Measurements from ENCODE around the gene TNFAIP8. TPM values are rescaled to one million over a fixed set of nuclear protein-coding genes. Genes with fewer than 3 reads are reported as not detected.

The TNFAIP8 gene
- total RNA-seq, 2 donors from 2014 or later, result 29.6 to 39.5 TPM

DNA sequence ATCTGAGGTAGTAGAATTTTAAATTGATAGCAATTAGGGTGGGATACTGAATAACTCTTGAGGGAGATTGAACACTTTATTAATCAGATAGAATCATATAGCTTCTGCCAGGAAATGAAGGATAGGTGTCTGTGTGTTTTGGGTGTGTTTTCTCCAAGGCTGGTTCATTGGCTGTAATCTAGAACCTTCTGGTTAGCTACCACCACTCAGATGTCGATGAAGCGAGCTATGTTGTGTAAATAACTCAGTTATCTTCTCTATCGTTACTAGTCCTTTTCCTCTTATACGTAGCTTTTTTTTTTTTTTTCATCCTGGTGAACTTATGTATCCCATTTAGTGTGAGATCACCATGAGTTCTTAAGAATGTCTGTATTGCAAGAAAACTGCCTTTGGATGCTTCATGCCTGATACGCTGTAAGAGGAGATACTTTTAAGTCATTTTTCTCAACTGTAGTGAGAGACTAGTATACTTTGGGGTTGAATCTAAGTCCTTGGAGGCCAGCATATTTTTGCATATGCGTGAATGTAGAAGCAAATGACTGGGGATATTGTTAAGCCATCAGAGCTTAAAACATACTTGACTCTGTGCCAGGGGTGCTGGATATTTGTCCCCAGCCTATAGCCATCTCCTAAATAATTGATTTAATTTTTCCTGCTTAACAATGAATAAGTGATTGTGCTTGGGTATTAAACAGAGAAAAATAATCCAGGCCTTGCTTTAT is 2.1 kb downstream of the TNFAIP8 start:
- TF ChIP-seq, protein P1, sequence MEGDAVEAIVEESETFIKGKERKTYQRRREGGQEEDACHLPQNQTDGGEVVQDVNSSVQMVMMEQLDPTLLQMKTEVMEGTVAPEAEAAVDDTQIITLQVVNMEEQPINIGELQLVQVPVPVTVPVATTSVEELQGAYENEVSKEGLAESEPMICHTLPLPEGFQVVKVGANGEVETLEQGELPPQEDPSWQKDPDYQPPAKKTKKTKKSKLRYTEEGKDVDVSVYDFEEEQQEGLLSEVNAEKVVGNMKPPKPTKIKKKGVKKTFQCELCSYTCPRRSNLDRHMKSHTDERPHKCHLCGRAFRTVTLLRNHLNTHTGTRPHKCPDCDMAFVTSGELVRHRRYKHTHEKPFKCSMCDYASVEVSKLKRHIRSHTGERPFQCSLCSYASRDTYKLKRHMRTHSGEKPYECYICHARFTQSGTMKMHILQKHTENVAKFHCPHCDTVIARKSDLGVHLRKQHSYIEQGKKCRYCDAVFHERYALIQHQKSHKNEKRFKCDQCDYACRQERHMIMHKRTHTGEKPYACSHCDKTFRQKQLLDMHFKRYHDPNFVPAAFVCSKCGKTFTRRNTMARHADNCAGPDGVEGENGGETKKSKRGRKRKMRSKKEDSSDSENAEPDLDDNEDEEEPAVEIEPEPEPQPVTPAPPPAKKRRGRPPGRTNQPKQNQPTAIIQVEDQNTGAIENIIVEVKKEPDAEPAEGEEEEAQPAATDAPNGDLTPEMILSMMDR (conservative IDR thresholded peaks at IDR 0.05), result no peak
- H3K27ac Mint-ChIP-seq, result no peak overlapping the region
- Histone ChIP-seq H3K4me1 (ENCODE audit: control insufficient read depth, insufficient read depth, low read length) (peaks cover 16% of the 10 kb centered on the region), H3K9ac (ENCODE audit: extremely low read depth, low read length, poor library complexity, severe bottlenecking) (no peak overlapping the region), H3K4me3 (ENCODE audit: low read length) (no peak overlapping the region), H3K36me3 (ENCODE audit: control insufficient read depth, insufficient read depth, low read length) (peaks cover 3% of the 10 kb centered on the region), H3K9me3 (ENCODE audit: control insufficient read depth, low read length) (no peaks in the 10 kb centered on the region), H3K27me3 (ENCODE audit: control insufficient read depth, insufficient read depth, low read length, poor library complexity, severe bottlenecking) (no peaks in the 10 kb centered on the region), H3K27ac (ENCODE audit: low read depth, low read length) (no peak overlapping the region)
- H3K4me3 Mint-ChIP-seq, result no peak overlapping the region
- peaks cover 16% of the 10 kb centered on the region for H3K27me3 Mint-ChIP-seq (ENCODE audit: insufficient read depth)
- no peak for DNase-seq
- H3K36me3 Mint-ChIP-seq (ENCODE audit: low read depth), result peaks cover 4% of the 10 kb centered on the region
- WGBS, 2 experiments (ENCODE audit: insufficient coverage in 1 of 2, insufficient read length in 1 of 2), result 92 to 94% methylated on average over 5 to 6 of the region's 6 CpGs
- peaks cover 68% of the 10 kb centered on the region for H3K4me1 Mint-ChIP-seq
- H3K9me3 Mint-ChIP-seq, result no peaks in the 10 kb centered on the region

DNA sequence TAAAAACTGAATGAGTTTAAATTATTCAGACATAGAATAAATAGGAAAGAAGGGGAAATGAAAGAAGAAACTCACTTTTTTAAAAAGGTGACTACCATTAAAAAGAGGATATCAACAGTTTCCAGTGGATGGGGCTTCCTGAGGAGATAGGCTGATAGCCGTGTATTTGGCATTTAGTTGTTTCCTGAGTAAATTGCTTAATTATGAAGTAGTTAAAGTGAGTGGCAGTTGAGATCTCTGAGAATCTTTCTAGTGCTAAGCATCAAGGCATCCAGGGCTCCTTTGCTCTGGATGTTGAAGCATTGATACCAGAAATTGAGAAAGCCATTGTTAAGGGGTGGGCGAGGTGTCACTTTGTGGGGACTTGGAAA is 2.7 kb downstream of the TNFAIP8 start:
- no peak overlapping the region for H3K27ac ChIP-seq (ENCODE audit: low read depth, low read length)
- H3K27me3 ChIP-seq (ENCODE audit: control insufficient read depth, insufficient read depth, low read length, poor library complexity, severe bottlenecking), result no peaks in the 10 kb centered on the region
- Mint-ChIP-seq H3K4me1 (peaks cover 63% of the 10 kb centered on the region), H3K27ac (no peak overlapping the region), H3K27me3 (ENCODE audit: insufficient read depth) (peaks cover 16% of the 10 kb centered on the region), H3K9me3 (no peaks in the 10 kb centered on the region), H3K4me3 (no peak overlapping the region), H3K36me3 (ENCODE audit: low read depth) (peaks cover 4% of the 10 kb centered on the region)
- 88 to 100% methylated on average over 1 to 2 of the region's 2 CpGs for WGBS, 2 experiments (ENCODE audit: insufficient coverage in 1 of 2, insufficient read length in 1 of 2)
- no peak for DNase-seq
- TF ChIP-seq, protein P1 (conservative IDR thresholded peaks at IDR 0.05), result no peak
- H3K36me3 ChIP-seq (ENCODE audit: control insufficient read depth, insufficient read depth, low read length), result peaks cover 3% of the 10 kb centered on the region
- H3K4me1 ChIP-seq (ENCODE audit: control insufficient read depth, insufficient read depth, low read length), result peaks cover 11% of the 10 kb centered on the region
- H3K9ac ChIP-seq (ENCODE audit: extremely low read depth, low read length, poor library complexity, severe bottlenecking), result no peak overlapping the region
- no peaks in the 10 kb centered on the region for H3K9me3 ChIP-seq (ENCODE audit: control insufficient read depth, low read length)
- no peak overlapping the region for H3K4me3 ChIP-seq (ENCODE audit: low read length)

DNA sequence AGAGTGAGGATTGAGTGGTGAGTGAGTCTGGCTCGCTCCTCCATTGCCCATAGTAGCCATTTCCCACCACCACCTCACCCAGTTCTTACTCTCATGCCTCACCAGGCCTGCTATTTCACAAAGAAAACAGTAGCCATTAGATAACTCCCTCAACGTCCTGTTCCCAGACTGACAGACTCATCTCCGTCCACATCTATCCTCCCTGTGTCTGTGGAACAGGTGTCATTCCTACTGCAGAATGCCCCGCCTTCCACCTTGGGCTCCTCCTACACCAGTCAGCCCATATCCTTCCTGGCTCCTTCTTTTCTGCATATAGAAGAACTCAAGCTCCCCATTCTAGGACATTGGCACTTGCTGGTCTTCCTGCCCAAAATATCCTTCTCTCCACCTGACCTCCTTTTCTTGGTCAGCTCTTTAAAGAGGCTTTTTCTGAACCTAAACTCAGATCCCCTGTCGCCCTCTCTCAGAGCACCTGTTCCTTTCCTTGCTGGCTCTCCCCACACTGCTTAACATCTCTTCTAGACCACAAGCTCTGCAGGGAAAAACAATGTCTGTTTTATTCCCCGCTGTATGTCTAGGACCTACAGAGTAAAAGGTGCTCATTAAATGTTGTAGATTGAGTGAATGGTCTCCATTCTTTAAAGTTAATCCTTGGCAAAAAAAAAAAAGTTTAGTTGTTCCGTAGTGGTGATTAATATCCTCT is 3.2 kb downstream of the TNFAIP8 start:
- H3K4me3 Mint-ChIP-seq, result no peak overlapping the region
- no peaks in the 10 kb centered on the region for H3K9me3 Mint-ChIP-seq
- no peaks in the 10 kb centered on the region for H3K9me3 ChIP-seq (ENCODE audit: control insufficient read depth, low read length)
- H3K4me1 ChIP-seq (ENCODE audit: control insufficient read depth, insufficient read depth, low read length), result peaks cover 11% of the 10 kb centered on the region
- H3K36me3 Mint-ChIP-seq (ENCODE audit: low read depth), result peaks cover 4% of the 10 kb centered on the region
- TF ChIP-seq, protein P1 (conservative IDR thresholded peaks at IDR 0.05), result no peak
- H3K36me3 ChIP-seq (ENCODE audit: control insufficient read depth, insufficient read depth, low read length), result peaks cover 5% of the 10 kb centered on the region
- WGBS, 2 experiments (ENCODE audit: insufficient coverage in 1 of 2, insufficient read length in 1 of 2), result 83 to 85% methylated on average over 3 to 7 of the region's 7 CpGs
- no peak overlapping the region for H3K4me3 ChIP-seq (ENCODE audit: low read length)
- DNase-seq, result no peak
- H3K9ac ChIP-seq (ENCODE audit: extremely low read depth, low read length, poor library complexity, severe bottlenecking), result no peak overlapping the region
- peaks cover 58% of the 10 kb centered on the region for H3K4me1 Mint-ChIP-seq
- H3K27me3 Mint-ChIP-seq (ENCODE audit: insufficient read depth), result peaks cover 14% of the 10 kb centered on the region
- no peak overlapping the region for H3K27ac ChIP-seq (ENCODE audit: low read depth, low read length)
- H3K27me3 ChIP-seq (ENCODE audit: control insufficient read depth, insufficient read depth, low read length, poor library complexity, severe bottlenecking), result no peaks in the 10 kb centered on the region
- no peak overlapping the region for H3K27ac Mint-ChIP-seq
